ENCODE data around the gene RACGAP1. TPM values are rescaled to one million over a fixed set of nuclear protein-coding genes. Genes with fewer than 3 reads are reported as not detected.

The RACGAP1 gene
- total RNA-seq, 6 experiments from 2014 or later, result 2.8 to 5.4 (median 4.2) TPM

- TF ChIP-seq POLR2A (IDR thresholded peaks at IDR 0.05), result no peak
- TF ChIP-seq, protein P1, sequence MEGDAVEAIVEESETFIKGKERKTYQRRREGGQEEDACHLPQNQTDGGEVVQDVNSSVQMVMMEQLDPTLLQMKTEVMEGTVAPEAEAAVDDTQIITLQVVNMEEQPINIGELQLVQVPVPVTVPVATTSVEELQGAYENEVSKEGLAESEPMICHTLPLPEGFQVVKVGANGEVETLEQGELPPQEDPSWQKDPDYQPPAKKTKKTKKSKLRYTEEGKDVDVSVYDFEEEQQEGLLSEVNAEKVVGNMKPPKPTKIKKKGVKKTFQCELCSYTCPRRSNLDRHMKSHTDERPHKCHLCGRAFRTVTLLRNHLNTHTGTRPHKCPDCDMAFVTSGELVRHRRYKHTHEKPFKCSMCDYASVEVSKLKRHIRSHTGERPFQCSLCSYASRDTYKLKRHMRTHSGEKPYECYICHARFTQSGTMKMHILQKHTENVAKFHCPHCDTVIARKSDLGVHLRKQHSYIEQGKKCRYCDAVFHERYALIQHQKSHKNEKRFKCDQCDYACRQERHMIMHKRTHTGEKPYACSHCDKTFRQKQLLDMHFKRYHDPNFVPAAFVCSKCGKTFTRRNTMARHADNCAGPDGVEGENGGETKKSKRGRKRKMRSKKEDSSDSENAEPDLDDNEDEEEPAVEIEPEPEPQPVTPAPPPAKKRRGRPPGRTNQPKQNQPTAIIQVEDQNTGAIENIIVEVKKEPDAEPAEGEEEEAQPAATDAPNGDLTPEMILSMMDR (IDR thresholded peaks at IDR 0.05), result peak; percentile 48 to 72 (median 62)
- Histone ChIP-seq H3K4me1 (no peaks in the 10 kb centered on the region), H3K4me3 (no peak overlapping the region), H3K27me3 (no peaks in the 10 kb centered on the region), H3K36me3 (no peaks in the 10 kb centered on the region), H3K27ac (no peak overlapping the region), H3K9me3 (no peaks in the 10 kb centered on the region)
- ATAC-seq (peak; percentile 86 to 90 (median 89)), DNase-seq (peak; percentile 73 to 80 (median 77))
- 40% methylated on average over 1 of the region's 15 CpGs for WGBS (ENCODE audit: insufficient coverage, low coverage, low lambda C conversion rate, missing lambda C conversion rate)
- intact Hi-C loops (cut with DNase I), result loop anchor here (5.0 kb wide), 2 partner anchors 83 to 98 kb away; partner anchors contain the start of gene ASIC1 (in 1 of the 2)
Measured at GRCh38 chr12:49974231-49974675, 51.0 kb downstream of the RACGAP1 start.

DNA sequence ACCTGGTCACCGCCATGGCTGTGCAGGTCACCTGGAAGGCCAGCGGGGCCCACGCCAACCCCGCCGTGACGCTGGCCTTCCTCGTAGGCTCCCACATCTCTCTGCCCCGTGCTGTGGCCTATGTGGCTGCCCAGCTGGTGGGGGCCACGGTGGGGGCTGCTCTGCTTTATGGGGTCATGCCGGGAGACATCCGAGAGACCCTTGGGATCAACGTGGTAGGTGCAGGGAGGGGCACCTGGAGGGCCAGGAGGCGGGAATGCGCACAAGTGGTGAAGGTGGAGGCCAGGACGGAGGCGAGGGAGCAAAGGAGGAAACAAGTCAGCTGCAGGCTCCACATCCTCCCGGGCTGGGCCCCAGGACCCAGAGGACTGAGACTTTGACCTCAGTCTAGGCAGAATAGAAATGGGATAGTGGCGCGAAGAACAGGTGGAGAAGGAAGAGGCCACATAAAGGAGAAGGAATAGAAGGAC lies 51.9 kb downstream of the RACGAP1 start:
- H3K36me3 ChIP-seq, result no peaks in the 10 kb centered on the region
- H3K27me3 ChIP-seq, result no peaks in the 10 kb centered on the region
- intact Hi-C loops (cut with DNase I), result loop anchor here (5.0 kb wide), 2 partner anchors 84 to 99 kb away; partner anchors contain the start of gene ASIC1 (in 1 of the 2)
- peaks cover 0 to 5% (median 0%) of the 10 kb centered on the region in 4 donors for H3K4me1 ChIP-seq
- TF ChIP-seq, protein P1 (IDR thresholded peaks at IDR 0.05), result no peak
- no peak for TF ChIP-seq POLR2A (IDR thresholded peaks at IDR 0.05)
- no peak overlapping the region for H3K27ac ChIP-seq
- ATAC-seq (peak in 2 of 4 donors; percentile 4 to 7), DNase-seq (no peak)
- 67% methylated on average over 17 of the region's 19 CpGs for WGBS (ENCODE audit: insufficient coverage, low coverage, low lambda C conversion rate, missing lambda C conversion rate)
- no peak overlapping the region for H3K4me3 ChIP-seq
- no peaks in the 10 kb centered on the region for H3K9me3 ChIP-seq

GRCh38 chr12:49972641-49973360 lies 52.5 kb downstream of the RACGAP1 start, which contains the start of gene AQP6:
Gene AQP6, plus strand, starts transcription at chr12:49972947. Its CDS starts 227 bp downstream, at chr12:49973174.
- Histone ChIP-seq H3K36me3 (no peaks in the 10 kb centered on the region), H3K4me1 (peaks cover 0 to 11% (median 0%) of the 10 kb centered on the region in 4 donors), H3K9me3 (no peaks in the 10 kb centered on the region), H3K27ac (no peak within 1 kb of the TSS), H3K27me3 (no peaks in the 10 kb centered on the region), H3K4me3 (no peak within 1 kb of the TSS)
- intact Hi-C loops (cut with DNase I), result loop anchor here (5.0 kb wide), 2 partner anchors 84 to 100 kb away; partner anchors contain the start of gene ASIC1 (in 1 of the 2)
- DNase-seq (peak in 1 of 3 donors; percentile 80), ATAC-seq (peak; percentile 25 to 60 (median 48))
- WGBS (ENCODE audit: insufficient coverage, low coverage, low lambda C conversion rate, missing lambda C conversion rate), result 76% methylated on average over 6 of the region's 18 CpGs
- no peak for TF ChIP-seq POLR2A (IDR thresholded peaks at IDR 0.05)
- TF ChIP-seq, protein P1 (IDR thresholded peaks at IDR 0.05), result no peak

GRCh38 chr12:49972129-49972528 lies 53.2 kb downstream of the RACGAP1 start:
- H3K9me3 ChIP-seq, result no peaks in the 10 kb centered on the region
- DNase-seq, result no peak
- no peak overlapping the region for H3K27ac ChIP-seq
- H3K4me3 ChIP-seq, result no peak overlapping the region
- ATAC-seq, result no peak
- intact Hi-C loops (cut with DNase I), result loop anchor here (5.0 kb wide), 2 partner anchors 85 to 100 kb away; partner anchors contain the start of gene ASIC1 (in 1 of the 2)
- no peaks in the 10 kb centered on the region for H3K27me3 ChIP-seq
- WGBS (ENCODE audit: insufficient coverage, low coverage, low lambda C conversion rate, missing lambda C conversion rate), result 86% methylated on average over 9 of the region's 9 CpGs
- TF ChIP-seq, protein P1 (IDR thresholded peaks at IDR 0.05), result no peak
- TF ChIP-seq POLR2A (IDR thresholded peaks at IDR 0.05), result no peak
- peaks cover 0 to 18% (median 0%) of the 10 kb centered on the region in 4 donors for H3K4me1 ChIP-seq
- H3K36me3 ChIP-seq, result no peaks in the 10 kb centered on the region
